GM19468 (cell line): ENCODE data around the gene NPAS3.

Experiments used
- ATAC-seq: cut with Tn5 transposase; IDR thresholded peaks from one replicate; pipeline ENCODE4 v1.9.1; 2021; ENCODE audit warnings: mild to moderate bottlenecking, moderate library complexity, moderate number of reproducible peaks; ENCODE audit not compliant: unreplicated experiment; ENCODE audit errors: extremely low read depth

NPAS3 gene

DNA sequence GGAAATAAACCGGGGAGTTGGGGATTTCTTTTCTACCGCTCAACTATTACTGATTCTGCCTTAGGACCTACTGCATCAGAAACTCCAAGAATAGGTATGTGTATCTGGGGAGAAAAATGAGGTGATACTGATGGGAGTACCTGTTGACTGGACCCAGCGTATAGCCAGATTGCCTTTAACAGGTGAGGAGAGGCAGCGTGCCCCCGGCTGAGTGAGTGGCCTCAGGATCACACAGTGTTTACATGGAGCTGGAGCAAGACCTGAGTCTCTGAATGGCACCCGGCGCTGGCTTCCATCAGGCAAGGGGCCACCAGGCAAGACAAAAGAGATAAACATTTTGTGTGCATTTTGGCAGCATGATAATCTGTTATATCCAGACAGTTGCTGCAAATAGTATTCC is 516.0 kb downstream of the NPAS3 start:
- no peak for ATAC-seq

GRCh38 chr14:33455654-33456345 is 517.1 kb downstream of the NPAS3 start:
- ATAC-seq = no peak

DNA sequence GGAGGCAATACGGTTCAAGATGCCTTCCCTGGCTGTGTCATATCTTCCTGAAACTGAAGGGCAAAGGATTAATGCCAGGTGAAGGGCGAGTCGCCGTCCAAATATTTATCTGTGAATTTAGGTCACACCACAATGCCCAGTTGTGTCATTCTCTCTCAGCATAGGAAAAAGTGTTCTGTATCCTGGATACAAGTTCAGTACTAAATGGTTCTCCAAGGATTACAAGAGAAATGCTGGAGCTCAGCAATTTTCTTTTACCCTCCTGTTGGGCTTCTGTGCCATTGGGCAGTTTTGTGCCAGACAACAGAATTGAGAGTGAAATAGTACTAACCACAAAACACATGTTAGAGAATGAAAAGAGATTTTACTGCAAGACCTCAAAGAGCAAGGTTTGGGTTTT is 518.3 kb downstream of the NPAS3 start:
- ATAC-seq = no peak

GRCh38 chr14:33457617-33458016 is 518.9 kb downstream of the NPAS3 start:
- no peak for ATAC-seq

DNA sequence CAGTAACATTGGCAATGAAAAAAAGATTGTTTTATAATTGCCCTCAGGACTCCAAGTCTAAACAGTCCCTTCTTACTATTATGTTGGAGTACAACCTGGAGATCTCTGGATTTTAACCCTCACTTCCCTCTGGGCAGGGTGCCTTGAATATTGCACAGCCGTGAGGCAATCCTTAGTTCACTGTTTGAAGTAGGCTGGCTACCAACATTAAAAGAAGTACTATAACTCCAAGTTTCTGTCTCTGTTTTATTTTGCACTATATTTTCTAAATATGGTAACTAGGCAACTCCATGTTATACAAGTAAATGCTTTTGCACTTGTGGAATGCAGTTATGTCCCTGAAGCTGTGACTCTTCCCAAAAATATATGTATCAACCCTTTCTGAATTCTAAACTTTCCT is 521.5 kb downstream of the NPAS3 start:
- no peak for ATAC-seq

- no peak for ATAC-seq
Observed at GRCh38 chr14:33461036-33461435, 522.4 kb downstream of the NPAS3 start.

GRCh38 chr14:33463731-33464130 is 525.1 kb downstream of the NPAS3 start:
- ATAC-seq = no peak

- ATAC-seq = no peak
Observed at GRCh38 chr14:33464254-33464962, 525.7 kb downstream of the NPAS3 start.

DNA sequence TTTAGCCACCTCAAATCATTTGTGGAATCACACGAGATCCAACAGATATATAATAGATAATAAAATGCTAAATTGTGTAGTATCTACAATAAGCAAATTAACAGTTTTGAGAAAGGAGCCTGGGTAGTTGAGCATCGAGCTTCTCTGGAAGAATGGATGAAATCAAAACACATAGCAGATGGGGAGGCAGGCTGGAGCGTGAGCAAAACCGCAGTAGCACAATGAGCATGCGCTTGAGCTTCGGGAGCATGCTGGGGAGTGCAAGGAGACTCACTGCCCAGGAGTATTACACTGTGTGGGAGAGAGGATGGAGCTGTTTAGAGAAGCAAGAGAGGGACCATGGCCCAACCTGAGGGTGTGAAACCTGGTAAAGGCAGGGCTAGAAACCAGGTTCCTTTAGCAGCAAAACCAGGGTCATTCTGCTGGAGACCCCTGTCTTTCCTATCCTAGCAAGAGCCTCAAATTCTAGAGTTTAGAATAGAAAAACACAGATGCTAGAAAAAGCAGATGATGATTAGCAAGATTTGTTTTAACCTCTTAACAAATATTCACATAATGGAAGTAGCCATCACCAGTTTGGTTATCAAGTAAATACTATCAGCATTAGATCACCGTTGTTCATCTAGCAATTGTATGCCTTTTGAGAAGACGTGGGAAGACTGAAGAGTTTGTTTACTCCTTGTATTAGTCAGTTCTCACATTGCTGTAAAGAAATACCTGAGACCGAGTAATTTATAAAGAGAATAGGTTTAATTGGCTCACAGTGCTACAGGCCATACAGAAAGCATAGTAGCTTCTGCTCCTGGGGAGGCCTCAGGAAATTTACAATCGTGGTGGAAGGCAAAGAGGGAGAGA is 527.4 kb downstream of the NPAS3 start:
- ATAC-seq = no peak

GRCh38 chr14:33467971-33468370 is 529.3 kb downstream of the NPAS3 start:
- no peak for ATAC-seq

GRCh38 chr14:33469898-33470297 is 531.2 kb downstream of the NPAS3 start:
- no peak for ATAC-seq

DNA sequence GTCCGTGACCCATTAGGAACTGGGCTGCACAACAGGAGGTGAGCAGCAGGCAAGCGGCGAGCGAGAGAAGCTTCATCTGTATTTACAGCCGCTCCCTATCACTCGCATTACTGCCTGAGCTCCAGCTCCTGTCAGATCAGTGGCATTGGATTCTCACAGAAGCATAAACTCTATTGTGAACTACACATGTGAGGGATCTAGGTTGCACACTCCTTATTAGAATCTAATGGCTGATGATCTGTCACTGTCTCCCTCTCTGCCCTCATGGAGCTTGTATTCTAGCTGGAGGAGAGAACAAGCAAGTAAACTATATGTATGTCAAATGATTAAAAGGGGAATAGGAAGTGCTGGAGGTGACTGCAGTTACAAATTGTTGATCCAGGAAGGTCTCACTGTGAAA is 533.1 kb downstream of the NPAS3 start:
- ATAC-seq = no peak

DNA sequence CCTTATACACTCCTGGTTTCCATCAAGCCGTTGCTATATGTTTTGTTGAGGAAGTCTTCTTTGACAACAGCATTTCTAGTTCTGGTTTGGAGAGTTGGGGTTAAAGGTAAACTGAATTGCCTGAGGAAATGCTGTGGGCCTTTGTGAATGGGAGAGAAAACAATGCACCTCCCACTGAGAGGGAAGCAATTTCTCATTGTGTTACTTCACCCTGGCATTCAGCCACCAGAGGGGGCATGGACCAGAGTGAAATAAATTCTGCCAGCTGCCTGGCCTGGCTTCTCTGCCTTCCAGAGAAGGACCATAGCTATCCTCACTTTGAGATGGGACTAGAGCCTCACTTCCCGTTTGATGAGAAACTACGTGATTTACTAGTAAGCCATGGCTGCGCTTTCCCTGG is 536.9 kb downstream of the NPAS3 start:
- ATAC-seq = no peak

DNA sequence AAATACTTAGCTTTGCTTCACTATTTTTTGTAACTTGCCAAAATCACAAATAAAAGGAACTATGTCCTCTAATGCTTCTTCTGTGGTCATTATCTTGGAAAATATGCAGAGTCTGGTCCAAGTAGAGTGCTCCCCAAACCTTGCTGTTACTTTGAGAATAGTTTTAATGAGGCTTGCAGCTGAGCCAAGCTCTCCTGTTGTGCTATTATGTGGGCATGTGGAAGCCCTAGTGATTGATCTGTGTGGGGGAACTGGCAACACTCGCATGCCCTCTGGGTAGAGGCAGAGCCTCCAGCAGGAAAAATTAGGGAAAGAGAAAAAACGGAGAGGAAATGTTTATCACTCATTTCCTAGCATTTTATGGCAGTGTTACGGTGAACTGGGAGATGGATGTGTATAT is 539.1 kb downstream of the NPAS3 start:
- no peak for ATAC-seq

- ATAC-seq = no peak
Observed at GRCh38 chr14:33480071-33480886, 541.6 kb downstream of the NPAS3 start.

DNA sequence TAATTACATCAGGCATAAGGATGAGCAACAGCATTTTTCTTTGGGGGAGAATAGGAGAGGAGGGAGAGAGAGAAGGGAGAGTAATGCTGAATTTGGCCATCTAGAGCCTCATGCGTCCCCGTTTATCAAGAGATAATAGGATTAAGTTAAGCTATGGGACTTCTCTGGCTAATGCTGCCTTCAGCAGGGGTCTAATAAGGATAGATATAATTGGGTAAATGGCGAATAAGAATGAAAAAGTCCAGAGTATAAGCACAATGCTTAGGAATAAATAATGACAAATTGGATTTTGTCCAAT is 542.2 kb downstream of the NPAS3 start:
- ATAC-seq = no peak

DNA sequence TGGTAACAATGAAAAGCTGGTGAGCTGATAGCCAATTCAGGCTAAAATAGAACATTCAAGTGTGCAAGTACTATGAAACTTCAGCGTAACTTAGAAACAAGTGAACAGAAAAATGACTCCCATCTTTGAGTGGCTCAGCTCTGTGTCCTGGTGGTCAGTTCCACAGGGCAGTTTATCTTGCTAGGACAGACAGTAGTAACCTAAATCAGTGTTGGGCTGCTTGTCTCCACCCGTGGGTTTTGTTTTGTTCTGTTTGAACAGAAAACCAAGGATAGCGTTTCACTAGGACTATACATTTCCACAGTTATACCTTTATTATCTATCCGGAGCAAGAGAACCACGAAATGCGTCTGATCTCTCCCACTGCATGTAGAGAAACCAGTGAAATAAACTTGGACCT is 544.4 kb downstream of the NPAS3 start:
- no peak for ATAC-seq

- no peak for ATAC-seq
Observed at GRCh38 chr14:33483541-33483940, 544.9 kb downstream of the NPAS3 start.

GRCh38 chr14:33484264-33484663 is 545.6 kb downstream of the NPAS3 start:
- ATAC-seq = no peak

GRCh38 chr14:33486332-33486890 is 547.7 kb downstream of the NPAS3 start:
- no peak for ATAC-seq
